ENCODE results near the gene SSTR3.

DNA sequence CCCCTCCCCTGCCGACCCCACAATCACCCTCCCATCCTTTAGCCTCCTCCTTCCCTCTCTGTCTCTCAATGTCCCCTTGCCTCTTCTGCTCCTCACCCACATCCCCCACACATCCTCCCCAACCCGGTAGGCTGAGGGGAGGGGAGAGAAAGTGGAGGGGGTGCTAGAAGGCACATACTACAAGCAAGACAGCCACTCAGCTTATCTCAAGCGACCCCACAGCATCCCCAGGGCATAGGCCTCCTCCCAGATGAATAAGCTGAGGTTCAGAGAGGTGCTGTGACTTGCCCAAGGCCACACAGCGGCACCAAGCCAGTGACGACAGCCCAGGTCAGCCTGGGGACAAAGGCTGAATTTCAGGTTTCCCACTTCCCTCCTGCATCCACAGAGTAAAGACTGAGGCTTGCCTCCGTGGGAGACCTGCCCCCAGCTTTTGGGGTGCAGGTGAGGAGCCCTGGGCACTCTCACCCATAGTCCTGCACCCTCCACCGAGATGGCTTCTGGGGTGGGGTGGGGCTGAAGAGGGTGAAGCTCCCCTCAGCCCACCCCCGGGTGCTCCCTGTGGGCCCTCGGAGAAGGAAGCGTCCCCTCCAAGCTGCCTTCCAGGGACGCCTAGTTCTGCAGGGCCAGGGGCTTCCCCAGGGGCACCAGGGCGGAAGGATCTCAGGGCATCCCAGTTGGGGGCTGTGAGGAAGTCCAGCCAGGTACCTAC, 31.3 kb upstream of the SSTR3 start:
- TF ChIP-seq, protein P1, sequence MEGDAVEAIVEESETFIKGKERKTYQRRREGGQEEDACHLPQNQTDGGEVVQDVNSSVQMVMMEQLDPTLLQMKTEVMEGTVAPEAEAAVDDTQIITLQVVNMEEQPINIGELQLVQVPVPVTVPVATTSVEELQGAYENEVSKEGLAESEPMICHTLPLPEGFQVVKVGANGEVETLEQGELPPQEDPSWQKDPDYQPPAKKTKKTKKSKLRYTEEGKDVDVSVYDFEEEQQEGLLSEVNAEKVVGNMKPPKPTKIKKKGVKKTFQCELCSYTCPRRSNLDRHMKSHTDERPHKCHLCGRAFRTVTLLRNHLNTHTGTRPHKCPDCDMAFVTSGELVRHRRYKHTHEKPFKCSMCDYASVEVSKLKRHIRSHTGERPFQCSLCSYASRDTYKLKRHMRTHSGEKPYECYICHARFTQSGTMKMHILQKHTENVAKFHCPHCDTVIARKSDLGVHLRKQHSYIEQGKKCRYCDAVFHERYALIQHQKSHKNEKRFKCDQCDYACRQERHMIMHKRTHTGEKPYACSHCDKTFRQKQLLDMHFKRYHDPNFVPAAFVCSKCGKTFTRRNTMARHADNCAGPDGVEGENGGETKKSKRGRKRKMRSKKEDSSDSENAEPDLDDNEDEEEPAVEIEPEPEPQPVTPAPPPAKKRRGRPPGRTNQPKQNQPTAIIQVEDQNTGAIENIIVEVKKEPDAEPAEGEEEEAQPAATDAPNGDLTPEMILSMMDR (IDR thresholded peaks at IDR 0.05; ENCODE audit: low read depth, low read length): no peak
- TF ChIP-seq POLR2A (IDR thresholded peaks at IDR 0.05; ENCODE audit: extremely low read depth, insufficient read length) (no peak), MYC (IDR thresholded peaks at IDR 0.05; ENCODE audit: low read depth, low read length) (no peak)
- TF ChIP-seq, protein P2, sequence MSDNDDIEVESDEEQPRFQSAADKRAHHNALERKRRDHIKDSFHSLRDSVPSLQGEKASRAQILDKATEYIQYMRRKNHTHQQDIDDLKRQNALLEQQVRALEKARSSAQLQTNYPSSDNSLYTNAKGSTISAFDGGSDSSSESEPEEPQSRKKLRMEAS (IDR thresholded peaks at IDR 0.05; ENCODE audit: low read depth, low read length): no peak

Measured in NB4 (cell line).